Measurements from ENCODE around the gene TRPM2. TPM values are rescaled to one million over a fixed set of nuclear protein-coding genes. Genes with fewer than 3 reads are reported as not detected.
"Not testable (repeated sequence)": the region's sequence is repeated elsewhere in the genome, so short reads cannot be mapped to it uniquely, and the experiment has no call there.

The TRPM2 gene
- total and polyA plus RNA-seq, 8 donors = 1.3 to 10.3 (median 2.4) TPM

DNA sequence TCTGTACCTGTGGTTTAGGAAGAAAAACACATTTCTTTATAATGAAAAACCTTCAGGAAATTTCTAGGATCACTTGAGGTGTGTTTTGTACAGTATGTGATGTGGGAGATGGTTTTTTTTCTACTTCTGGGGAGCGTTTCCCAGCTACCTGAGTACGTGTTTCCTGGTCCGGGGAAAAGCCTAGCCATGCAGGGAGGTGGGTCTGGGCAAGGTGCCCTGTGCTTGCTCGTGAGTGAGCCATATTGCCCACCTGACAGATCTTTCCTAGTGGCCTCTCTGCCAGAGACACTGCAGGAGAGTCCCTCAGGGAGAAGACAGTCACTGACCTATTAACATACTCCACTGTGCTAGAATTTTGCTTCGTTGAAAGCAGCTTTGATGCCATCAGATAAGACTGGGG, 41.3 kb downstream of the TRPM2 start:
- no peak for DNase-seq
- Histone ChIP-seq H3K4me3 (no peak overlapping the region), H3K36me3 (peaks cover 0 to 8% (median 0%) of the 10 kb centered on the region in 4 donors), H3K4me1 (no peaks in the 10 kb centered on the region), H3K9me3 (peaks cover 0 to 4% (median 1%) of the 10 kb centered on the region in 4 donors), H3K27ac (no peak overlapping the region), H3K27me3 (peaks cover 0 to 40% (median 0%) of the 10 kb centered on the region in 3 donors)
- intact Hi-C loops (cut with DNase I; ENCODE audit: low total_unique reads) = no loop called here
- TF ChIP-seq POLR2A (IDR thresholded peaks at IDR 0.05) (no peak), POLR2AphosphoS5 (IDR thresholded peaks at IDR 0.05) (no peak), EP300 (IDR thresholded peaks at IDR 0.05) (no peak)
- TF ChIP-seq, protein P1, sequence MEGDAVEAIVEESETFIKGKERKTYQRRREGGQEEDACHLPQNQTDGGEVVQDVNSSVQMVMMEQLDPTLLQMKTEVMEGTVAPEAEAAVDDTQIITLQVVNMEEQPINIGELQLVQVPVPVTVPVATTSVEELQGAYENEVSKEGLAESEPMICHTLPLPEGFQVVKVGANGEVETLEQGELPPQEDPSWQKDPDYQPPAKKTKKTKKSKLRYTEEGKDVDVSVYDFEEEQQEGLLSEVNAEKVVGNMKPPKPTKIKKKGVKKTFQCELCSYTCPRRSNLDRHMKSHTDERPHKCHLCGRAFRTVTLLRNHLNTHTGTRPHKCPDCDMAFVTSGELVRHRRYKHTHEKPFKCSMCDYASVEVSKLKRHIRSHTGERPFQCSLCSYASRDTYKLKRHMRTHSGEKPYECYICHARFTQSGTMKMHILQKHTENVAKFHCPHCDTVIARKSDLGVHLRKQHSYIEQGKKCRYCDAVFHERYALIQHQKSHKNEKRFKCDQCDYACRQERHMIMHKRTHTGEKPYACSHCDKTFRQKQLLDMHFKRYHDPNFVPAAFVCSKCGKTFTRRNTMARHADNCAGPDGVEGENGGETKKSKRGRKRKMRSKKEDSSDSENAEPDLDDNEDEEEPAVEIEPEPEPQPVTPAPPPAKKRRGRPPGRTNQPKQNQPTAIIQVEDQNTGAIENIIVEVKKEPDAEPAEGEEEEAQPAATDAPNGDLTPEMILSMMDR (IDR thresholded peaks at IDR 0.05) = no peak
- 51 to 64% (median 57%) methylated on average over 5 of the region's 5 CpGs for WGBS, 5 donors

DNA sequence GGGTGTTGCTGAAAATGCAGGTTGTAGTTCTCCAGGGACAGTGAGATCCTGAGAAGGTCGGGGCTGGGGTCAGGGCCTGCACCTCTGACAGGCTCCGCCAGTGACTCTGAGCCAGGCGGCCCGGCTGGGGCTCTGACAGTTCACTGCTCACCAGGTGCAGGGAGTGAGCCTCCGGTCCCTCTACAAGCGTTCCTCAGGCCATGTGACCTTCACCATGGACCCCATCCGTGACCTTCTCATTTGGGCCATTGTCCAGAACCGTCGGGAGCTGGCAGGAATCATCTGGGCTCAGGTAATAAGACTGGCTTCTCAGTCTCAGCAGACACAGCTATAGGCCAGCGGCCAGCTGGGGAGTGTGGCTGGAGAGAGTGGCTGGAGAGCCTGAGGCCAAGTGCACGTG, 41.8 kb downstream of the TRPM2 start:
- WGBS, 5 donors = 58 to 68% (median 63%) methylated on average over 7 to 11 of the region's 11 CpGs
- H3K36me3 ChIP-seq = peaks cover 0 to 12% (median 0%) of the 10 kb centered on the region in 4 donors
- intact Hi-C loops (cut with DNase I; ENCODE audit: low total_unique reads) = no loop called here

DNA sequence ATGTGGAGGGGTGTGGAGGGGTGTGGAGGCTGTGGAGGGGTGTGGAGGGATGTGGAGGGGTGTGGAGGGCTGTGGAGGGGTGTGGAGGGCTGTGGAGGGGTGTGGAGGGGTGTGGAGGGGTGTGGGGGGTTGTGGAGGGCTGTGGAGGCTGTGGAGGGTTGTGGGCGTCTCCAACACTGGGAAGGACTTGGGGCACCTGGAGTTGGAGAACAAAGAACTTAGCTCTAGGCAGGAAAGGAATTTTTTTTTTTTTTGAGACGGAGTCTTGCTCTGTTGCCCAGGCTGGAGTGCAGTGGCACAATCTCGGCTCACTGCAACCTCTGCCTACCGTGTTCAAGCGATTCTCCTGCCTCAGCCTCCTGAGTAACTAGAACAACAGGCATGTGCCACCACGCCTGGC, 43.4 kb downstream of the TRPM2 start:
- WGBS, 5 donors = 86 to 94% (median 88%) methylated on average over 6 of the region's 6 CpGs
- H3K4me3 ChIP-seq; H3K4me1 ChIP-seq; H3K27ac ChIP-seq; intact Hi-C loops (cut with DNase I; ENCODE audit: low total_unique reads); H3K9me3 ChIP-seq; DNase-seq: not testable (repeated sequence)
- peaks cover 0 to 12% (median 0%) of the 10 kb centered on the region in 4 donors for H3K36me3 ChIP-seq
- H3K27me3 ChIP-seq = peaks cover 0 to 32% (median 0%) of the 10 kb centered on the region in 3 donors

More for the DNA sequence above, 41.8 kb downstream of the TRPM2 start:
- H3K27ac ChIP-seq = no peak overlapping the region
- H3K9me3 ChIP-seq = peaks cover 0 to 4% (median 1%) of the 10 kb centered on the region in 4 donors
- H3K4me1 ChIP-seq = no peaks in the 10 kb centered on the region
- peaks cover 0 to 45% (median 0%) of the 10 kb centered on the region in 3 donors for H3K27me3 ChIP-seq
- no peak for DNase-seq
- no peak overlapping the region for H3K4me3 ChIP-seq
- TF ChIP-seq EP300 (IDR thresholded peaks at IDR 0.05) (no peak), POLR2A (IDR thresholded peaks at IDR 0.05) (no peak), POLR2AphosphoS5 (IDR thresholded peaks at IDR 0.05) (no peak)
- TF ChIP-seq, protein P1 (IDR thresholded peaks at IDR 0.05) = no peak

GRCh38 chr21:44397431-44398031, 44.1 kb downstream of the TRPM2 start:
- intact Hi-C loops (cut with DNase I; ENCODE audit: low total_unique reads) = no loop called here
- Histone ChIP-seq H3K27ac (no peak overlapping the region), H3K27me3 (peaks cover 0 to 28% (median 0%) of the 10 kb centered on the region in 3 donors), H3K4me3 (no peak overlapping the region), H3K4me1 (no peaks in the 10 kb centered on the region), H3K36me3 (peaks cover 0 to 12% (median 0%) of the 10 kb centered on the region in 4 donors), H3K9me3 (peaks cover 0 to 4% (median 1%) of the 10 kb centered on the region in 4 donors)
- 81 to 89% (median 85%) methylated on average over 17 to 22 of the region's 22 CpGs for WGBS, 5 donors
- no peak for TF ChIP-seq POLR2AphosphoS5 (IDR thresholded peaks at IDR 0.05)
- TF ChIP-seq EP300 (IDR thresholded peaks at IDR 0.05) = no peak
- TF ChIP-seq, protein P1 (IDR thresholded peaks at IDR 0.05) = no peak
- no peak for TF ChIP-seq POLR2A (IDR thresholded peaks at IDR 0.05)
- no peak for DNase-seq

DNA sequence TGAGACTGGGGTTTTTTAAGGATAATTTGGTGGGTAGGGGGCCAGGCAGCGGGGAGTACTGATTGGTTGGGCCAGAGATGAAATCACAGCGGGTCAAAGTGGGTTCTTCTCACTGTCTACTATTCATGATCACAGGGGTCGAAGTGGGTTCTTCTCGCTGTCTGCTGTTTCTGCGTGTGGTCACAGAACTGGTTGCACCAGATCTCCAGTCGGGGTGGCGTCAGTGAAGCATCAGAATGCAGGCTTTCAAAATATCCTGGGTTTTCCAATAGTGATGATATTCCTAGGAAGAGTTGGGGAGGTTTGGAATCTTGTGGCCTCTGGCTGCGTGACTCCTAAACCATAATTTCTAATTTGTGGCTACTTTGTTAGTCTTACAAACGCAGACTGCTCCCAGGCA, 45.1 kb downstream of the TRPM2 start:
- Histone ChIP-seq H3K4me3 (no peak overlapping the region), H3K9me3 (peaks cover 0 to 4% (median 0%) of the 10 kb centered on the region in 4 donors), H3K27me3 (peaks cover 0 to 28% (median 0%) of the 10 kb centered on the region in 3 donors), H3K4me1 (no peaks in the 10 kb centered on the region), H3K36me3 (peaks cover 0 to 12% (median 0%) of the 10 kb centered on the region in 4 donors), H3K27ac (no peak overlapping the region)
- 80 to 83% (median 82%) methylated on average over 9 of the region's 9 CpGs for WGBS, 5 donors
- TF ChIP-seq POLR2AphosphoS5 (IDR thresholded peaks at IDR 0.05) (no peak), EP300 (IDR thresholded peaks at IDR 0.05) (no peak), POLR2A (IDR thresholded peaks at IDR 0.05) (no peak)
- TF ChIP-seq, protein P1 (IDR thresholded peaks at IDR 0.05) = no peak
- intact Hi-C loops (cut with DNase I; ENCODE audit: low total_unique reads) = no loop called here
- no peak for DNase-seq

Data from stomach (tissue), 9 donors.